Activated T-helper 2 cell treated with anti-CD3 and anti-CD28 coated beads, Interferon-gamma antibody, Interleukin-2, Interleukin-4, amounts not matched to agents 10 μg/mL and 5 μg/mL and 100 μg/mL, durations not matched to agents 14 hours and 24 hours and 36 hours (primary cell): Measurements from ENCODE around the gene TRPM2. TPM values are rescaled to one million over a fixed set of nuclear protein-coding genes. Genes with fewer than 3 reads are reported as not detected.

Experiments
- DNase-seq: peaks from one replicate; pipeline ENCODE4 v3.0.0; 2021; ENCODE audit warnings: low spot score
- H3K27ac Mint-ChIP-seq: one replicate; pipeline ENCODE4 v1.8.0; 2021; ENCODE audit warnings: mixed read lengths
- H3K27me3 Mint-ChIP-seq: one replicate; pipeline ENCODE4 v1.8.0; 2021; ENCODE audit warnings: low read depth, mixed read lengths
- H3K36me3 Mint-ChIP-seq: one replicate; pipeline ENCODE4 v1.8.0; 2021; ENCODE audit warnings: low read depth, mixed read lengths
- H3K4me1 Mint-ChIP-seq: one replicate; pipeline ENCODE4 v1.8.0; 2021; ENCODE audit warnings: low read depth, mixed read lengths
- H3K4me3 Mint-ChIP-seq: one replicate; pipeline ENCODE4 v1.8.0; 2021; ENCODE audit warnings: low read depth, mild to moderate bottlenecking, moderate library complexity, mixed read lengths
- H3K9me3 Mint-ChIP-seq: one replicate; pipeline ENCODE4 v1.8.0; 2021; ENCODE audit warnings: mixed read lengths
- intact Hi-C: fragments of 100-400 bp; cut with micrococcal nuclease; formaldehyde crosslinking; loops from one replicate; pipeline ENCODE4 v1.15.1; 2023
- total RNA-seq: library from RNA; stranded (reverse); gene quantifications from 2 replicates; pipeline ENCODE4 v1.2.3, GENCODE V29; 2022

TRPM2 gene
- total RNA-seq, 1 donor from 2014 or later, result 7.3 TPM

DNA sequence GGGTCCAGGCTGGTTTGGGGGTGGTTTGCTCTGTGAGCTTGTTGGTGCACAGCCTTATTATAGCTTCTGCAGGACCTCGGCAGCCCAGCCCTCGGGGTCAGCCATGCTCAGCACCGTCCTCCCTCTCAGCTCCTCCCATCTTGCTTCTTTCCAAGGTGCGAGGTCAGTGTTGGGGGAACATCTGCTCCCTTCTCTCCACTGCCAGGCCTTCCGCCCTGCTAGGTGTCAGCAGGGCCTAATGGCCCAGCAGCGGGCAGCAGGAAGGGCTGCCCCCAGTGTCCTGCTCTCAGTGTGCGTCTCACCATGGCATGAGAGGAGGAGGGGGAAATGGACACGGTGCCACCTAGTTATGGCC is 65.4 kb downstream of the TRPM2 start:
- intact Hi-C loops, result no loop called here
- Mint-ChIP-seq H3K4me3 (no peak overlapping the region), H3K36me3 (peaks cover 20% of the 10 kb centered on the region), H3K4me1 (no peaks in the 10 kb centered on the region), H3K27ac (no peak overlapping the region), H3K9me3 (peaks cover 10% of the 10 kb centered on the region), H3K27me3 (no peaks in the 10 kb centered on the region)
- no peak for DNase-seq

DNA sequence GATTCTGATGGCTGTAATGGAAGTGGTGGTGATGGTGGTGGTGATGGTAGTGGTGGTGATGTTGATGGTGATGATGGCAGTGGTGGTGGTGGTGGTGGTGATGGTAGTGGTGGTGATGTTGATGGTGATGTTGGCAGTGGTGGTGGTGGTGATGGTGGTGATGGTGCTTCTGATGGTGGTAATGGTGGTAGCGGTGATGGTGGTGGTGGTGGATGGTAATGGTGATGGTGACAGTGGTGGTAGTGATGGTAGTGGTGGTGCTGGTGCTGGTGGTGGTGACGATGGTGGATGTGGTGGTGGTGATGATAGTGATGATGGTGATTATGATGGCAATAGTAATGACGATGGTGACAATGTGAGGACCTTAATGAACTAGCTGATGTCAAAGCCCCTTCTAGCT is 66.3 kb downstream of the TRPM2 start:
- H3K36me3 Mint-ChIP-seq, result peaks cover 20% of the 10 kb centered on the region
- H3K4me3 Mint-ChIP-seq, result no peak overlapping the region
- H3K27me3 Mint-ChIP-seq, result no peaks in the 10 kb centered on the region
- H3K9me3 Mint-ChIP-seq, result peaks cover 10% of the 10 kb centered on the region
- intact Hi-C loops, result no loop called here
- H3K4me1 Mint-ChIP-seq, result no peaks in the 10 kb centered on the region
- no peak for DNase-seq
- no peak overlapping the region for H3K27ac Mint-ChIP-seq

DNA sequence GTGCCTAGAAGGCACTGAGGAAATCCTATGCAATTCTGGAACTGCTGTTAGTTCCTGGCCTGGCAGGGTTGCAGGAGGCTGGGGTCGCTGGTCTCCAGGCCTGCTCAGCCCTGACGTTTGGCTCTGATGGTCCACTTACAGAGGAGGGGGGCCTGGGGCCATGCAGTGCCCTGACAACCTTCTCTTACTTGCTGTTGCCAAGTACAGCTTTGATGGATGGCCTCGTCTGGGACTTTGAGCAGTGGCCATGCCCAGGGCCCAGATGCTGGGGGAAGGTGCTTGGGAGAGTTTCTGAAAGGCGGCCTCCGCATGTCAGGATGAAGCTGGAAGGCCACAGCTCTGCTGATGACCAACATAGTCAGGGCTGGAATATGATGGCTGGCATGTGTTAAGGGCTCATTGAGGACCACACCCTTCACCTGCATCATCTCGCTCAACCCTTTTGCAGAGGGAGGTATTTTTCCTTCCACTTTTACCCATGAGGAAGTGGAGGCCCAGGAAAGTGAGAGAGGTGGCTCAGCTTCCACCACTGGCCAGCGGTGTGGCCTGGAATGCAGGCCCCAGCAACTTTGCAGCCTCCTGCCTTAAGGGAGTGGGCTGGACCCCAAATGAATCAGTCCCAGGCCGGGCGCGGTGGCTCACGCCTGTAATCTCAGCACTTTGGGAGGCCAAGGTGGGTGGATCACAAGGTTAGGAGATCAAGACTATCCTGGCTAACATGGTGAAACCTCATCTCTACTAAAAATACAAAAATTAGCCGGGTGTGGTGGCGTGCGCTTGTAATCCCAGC is 67.2 kb downstream of the TRPM2 start:
- Mint-ChIP-seq H3K4me1 (no peaks in the 10 kb centered on the region), H3K9me3 (peaks cover 10% of the 10 kb centered on the region), H3K27me3 (no peaks in the 10 kb centered on the region), H3K4me3 (no peak overlapping the region), H3K36me3 (peaks cover 14% of the 10 kb centered on the region), H3K27ac (no peak overlapping the region)
- intact Hi-C loops, result no loop called here
- DNase-seq, result no peak

DNA sequence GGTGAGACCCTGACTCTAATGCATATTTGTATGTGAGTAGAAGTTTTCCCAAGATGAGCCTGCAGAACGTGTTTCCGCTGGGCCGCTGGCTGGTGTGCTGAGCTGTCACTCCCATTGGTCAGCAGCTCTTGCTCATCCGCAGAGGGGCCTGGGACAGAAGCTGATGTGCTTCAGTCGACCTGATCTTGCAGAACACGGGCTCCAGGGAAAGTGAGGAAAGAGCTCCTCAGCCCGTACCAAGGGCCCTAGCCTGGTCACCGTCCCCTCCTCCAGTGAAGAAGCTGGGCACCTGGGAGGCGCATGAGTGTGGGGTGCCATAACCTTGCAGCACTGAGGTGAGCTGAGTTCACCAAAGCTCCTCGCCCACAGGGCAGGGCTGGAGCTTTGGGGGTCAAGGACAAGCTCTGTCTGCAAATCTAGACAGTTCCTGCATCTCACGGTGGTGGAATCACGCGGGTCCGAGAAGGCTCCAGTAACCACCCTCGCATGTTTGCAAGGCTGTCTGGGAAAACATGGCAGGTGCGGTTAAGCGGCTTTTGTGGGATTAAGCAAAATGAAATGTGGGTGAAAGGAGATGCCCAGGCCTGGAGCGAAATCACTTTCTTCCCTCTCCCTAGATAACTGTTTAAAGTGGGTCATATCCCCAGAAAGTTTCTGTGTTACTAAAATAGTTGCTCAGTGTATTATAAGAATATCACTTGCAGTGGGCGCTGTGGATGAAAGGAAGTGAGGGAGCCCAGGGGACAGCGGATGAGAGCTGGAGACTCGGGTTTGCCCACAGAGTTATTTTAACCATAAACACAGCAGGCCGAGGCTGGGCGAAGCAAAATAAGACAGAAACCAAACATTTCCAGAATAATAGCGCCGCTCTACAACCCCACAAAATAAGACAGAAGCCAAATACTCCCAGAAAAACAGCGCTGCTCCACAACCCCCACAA is 68.8 kb downstream of the TRPM2 start:
- no peaks in the 10 kb centered on the region for H3K27me3 Mint-ChIP-seq
- peaks cover 10% of the 10 kb centered on the region for H3K9me3 Mint-ChIP-seq
- H3K27ac Mint-ChIP-seq, result no peak overlapping the region
- no peak for DNase-seq
- no peaks in the 10 kb centered on the region for H3K4me1 Mint-ChIP-seq
- peaks cover 14% of the 10 kb centered on the region for H3K36me3 Mint-ChIP-seq
- no peak overlapping the region for H3K4me3 Mint-ChIP-seq
- intact Hi-C loops, result no loop called here

DNA sequence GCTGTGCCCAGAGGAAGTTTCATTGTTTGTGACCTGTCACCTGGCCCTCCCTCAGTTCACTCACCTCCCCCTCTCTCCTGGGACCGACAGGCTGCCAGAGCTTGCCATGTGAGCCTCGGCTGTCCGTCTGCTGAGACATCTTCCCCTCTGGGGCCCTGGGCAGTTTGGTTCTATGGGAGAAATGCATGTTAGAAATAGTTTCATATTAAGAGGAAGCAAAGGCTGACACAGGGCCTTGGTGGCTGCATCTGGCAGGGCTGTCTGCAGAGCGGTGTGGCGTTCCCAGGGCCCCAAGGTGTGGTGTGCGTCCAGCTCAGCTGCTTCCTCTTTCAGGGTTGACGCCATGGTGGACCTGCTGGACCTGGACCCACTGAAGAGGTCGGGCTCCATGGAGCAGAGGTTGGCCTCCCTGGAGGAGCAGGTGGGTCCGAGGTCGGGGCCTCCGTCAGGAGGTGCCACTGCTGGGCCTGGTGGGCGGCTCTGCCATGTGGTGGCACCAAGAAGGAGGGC is 69.9 kb downstream of the TRPM2 start:
- Mint-ChIP-seq H3K36me3 (peaks cover 11% of the 10 kb centered on the region), H3K4me1 (no peaks in the 10 kb centered on the region), H3K9me3 (peaks cover 10% of the 10 kb centered on the region), H3K27ac (no peak overlapping the region), H3K4me3 (no peak overlapping the region), H3K27me3 (no peaks in the 10 kb centered on the region)
- intact Hi-C loops, result no loop called here
- DNase-seq, result no peak

DNA sequence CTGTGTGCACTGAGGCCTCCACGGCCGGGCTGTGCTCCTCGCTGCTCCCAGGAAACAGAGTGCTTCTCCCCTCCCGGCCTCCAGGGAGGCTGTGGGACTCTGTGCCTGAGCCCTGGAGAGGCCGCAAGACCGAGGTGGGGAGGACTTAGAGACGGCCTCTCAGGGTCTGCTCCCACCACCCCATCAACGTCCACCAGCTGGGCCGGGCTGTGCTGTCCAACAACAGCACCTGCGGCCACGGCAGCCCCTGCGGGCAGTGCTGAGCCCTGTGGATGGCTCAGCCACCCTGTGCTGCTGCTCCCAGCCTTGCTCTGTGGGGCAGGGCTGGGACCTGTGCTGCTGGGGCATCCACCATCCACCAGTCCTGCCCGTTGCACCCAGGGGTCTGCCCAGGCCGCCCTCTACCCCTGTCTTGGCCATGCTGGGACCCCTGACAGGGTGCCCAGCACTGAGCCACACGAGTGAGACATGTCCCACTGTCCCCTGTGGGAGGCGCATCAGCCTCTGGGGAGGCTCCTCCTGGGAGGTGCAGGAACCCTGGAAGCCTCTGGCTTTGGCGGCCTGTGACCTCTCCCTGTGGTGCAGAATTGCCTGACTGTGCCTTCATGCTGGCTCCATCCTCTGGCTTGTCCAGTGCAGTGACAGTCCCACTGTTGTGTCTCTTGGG is 70.7 kb downstream of the TRPM2 start:
- Mint-ChIP-seq H3K27ac (no peak overlapping the region), H3K36me3 (peaks cover 11% of the 10 kb centered on the region), H3K9me3 (peaks cover 13% of the 10 kb centered on the region), H3K4me3 (no peak overlapping the region), H3K27me3 (no peaks in the 10 kb centered on the region), H3K4me1 (no peaks in the 10 kb centered on the region)
- DNase-seq, result no peak
- intact Hi-C loops, result no loop called here

DNA sequence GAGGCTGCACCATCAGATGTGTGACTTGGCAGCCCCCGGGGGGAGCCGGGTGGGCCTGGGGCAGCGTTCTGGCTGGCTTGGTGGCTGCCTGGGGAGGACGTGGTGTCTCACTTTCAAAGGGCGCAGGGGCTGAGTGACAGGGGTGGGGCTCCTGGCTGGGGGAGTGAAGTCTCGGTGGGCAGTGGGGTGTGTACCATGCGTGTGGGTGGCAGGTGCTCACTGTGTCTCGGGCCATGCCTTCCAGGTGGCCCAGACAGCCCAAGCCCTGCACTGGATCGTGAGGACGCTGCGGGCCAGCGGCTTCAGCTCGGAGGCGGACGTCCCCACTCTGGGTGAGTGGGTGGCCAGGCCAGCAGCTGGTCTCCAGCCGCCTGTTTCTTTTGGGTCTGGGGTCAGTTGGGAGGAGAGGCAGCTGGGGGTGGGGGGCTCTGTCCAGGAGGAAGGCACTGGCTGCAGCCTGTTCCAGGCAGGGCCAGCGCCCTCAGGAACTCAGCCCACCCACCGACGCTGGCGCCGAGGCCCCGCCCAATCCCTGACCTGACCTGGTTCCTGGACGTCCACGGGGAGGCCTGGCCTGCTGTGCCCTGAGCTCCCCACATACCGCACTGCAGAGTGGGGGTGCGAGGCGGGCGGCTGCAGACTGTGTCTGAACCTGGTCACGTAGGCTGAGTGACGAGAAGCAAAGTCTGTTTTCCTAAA is 71.3 kb downstream of the TRPM2 start:
- H3K9me3 Mint-ChIP-seq, result peaks cover 9% of the 10 kb centered on the region
- no peak overlapping the region for H3K27ac Mint-ChIP-seq
- H3K4me3 Mint-ChIP-seq, result no peak overlapping the region
- H3K36me3 Mint-ChIP-seq, result peaks cover 4% of the 10 kb centered on the region
- no peaks in the 10 kb centered on the region for H3K4me1 Mint-ChIP-seq
- DNase-seq, result no peak
- intact Hi-C loops, result no loop called here
- no peaks in the 10 kb centered on the region for H3K27me3 Mint-ChIP-seq

DNA sequence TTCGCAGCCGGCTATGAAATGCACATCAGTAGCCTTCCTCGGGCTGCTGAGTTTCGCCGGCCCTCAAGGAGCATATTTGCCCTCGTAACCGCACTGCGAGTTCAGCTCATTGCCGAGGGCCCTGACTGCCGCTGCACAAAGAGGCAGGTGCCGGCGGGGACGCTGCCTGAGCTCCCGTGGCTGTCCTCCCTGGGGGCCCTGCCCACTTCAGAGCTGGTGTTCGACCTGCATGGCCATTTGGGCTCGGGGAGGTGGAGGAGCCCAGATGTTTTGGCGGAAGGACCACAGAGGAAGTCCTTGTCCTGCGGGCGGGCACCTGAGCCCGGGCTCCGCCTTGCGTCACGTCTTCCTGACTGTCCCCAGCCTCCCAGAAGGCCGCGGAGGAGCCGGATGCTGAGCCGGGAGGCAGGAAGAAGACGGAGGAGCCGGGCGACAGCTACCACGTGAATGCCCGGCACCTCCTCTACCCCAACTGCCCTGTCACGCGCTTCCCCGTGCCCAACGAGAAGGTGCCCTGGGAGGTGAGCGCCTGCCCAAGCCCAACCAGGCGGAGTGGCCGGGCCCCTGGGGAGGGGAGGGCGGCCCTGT is 72.0 kb downstream of the TRPM2 start:
- peaks cover 6% of the 10 kb centered on the region for H3K36me3 Mint-ChIP-seq
- H3K9me3 Mint-ChIP-seq, result peaks cover 12% of the 10 kb centered on the region
- no peaks in the 10 kb centered on the region for H3K27me3 Mint-ChIP-seq
- no peak for DNase-seq
- no peak overlapping the region for H3K27ac Mint-ChIP-seq
- no peak overlapping the region for H3K4me3 Mint-ChIP-seq
- intact Hi-C loops, result no loop called here
- no peaks in the 10 kb centered on the region for H3K4me1 Mint-ChIP-seq

DNA sequence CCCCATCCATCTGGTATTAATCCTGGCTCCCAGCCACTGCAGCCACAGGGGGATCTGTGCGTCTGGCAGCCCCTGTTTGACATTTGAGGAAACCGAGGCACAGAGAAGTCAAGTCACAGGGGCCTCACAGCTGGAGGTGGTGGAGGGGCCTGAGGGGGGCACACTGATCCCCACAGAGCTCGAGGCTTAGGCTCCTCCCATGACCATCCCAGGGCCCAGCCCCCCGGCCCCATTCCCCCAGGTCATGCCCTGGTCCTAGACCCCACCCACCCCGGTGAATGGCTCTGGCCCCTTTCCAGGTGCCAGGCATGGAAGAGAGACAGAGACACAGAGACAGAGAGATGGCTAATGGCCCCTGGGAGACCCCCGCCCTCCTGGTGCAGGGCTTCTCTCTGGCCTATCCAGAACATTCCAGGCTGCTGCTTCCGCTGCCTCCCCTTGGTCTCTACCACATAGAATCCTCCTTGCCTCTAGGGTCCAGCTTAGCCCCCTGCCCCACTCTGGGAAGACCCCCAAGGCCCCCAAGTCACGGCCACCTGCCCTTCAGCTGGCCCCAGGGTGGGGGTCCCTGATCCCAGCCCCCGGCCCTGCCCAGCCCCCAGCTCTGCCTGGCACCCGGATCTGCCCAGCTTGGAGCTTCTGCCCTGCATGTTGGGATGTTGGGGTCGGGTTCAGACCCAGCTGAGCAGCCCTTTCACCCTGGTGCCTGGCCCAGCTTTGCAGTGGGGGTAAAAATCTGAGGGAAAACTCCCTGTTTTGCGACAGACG is 72.7 kb downstream of the TRPM2 start:
- Mint-ChIP-seq H3K9me3 (peaks cover 16% of the 10 kb centered on the region), H3K4me1 (no peaks in the 10 kb centered on the region), H3K36me3 (peaks cover 6% of the 10 kb centered on the region), H3K27me3 (no peaks in the 10 kb centered on the region), H3K4me3 (no peak overlapping the region), H3K27ac (no peak overlapping the region)
- DNase-seq, result no peak
- intact Hi-C loops, result no loop called here

DNA sequence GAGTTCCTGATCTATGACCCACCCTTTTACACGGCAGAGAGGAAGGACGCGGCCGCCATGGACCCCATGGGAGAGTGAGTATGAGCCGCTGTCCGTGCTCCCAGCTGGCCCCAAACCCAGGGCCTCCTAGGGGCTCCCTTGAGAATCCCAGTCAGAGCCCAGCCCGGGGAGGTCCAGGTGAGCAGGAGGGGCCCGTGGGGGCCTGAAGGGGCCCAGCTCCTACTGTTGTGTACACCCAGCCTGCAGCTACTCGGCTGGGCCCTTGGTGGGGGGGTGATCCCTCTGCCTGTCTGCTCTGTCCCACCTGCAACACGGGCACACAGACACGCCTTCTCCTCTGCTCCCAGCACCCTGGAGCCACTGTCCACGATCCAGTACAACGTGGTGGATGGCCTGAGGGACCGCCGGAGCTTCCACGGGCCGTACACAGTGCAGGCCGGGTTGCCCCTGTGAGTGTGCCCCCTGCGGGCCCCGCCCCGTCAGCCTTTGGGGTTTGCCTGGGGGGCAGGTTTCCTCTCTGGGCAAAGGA is 73.3 kb downstream of the TRPM2 start:
- Mint-ChIP-seq H3K27ac (no peak overlapping the region), H3K4me1 (no peaks in the 10 kb centered on the region), H3K36me3 (peaks cover 6% of the 10 kb centered on the region), H3K9me3 (peaks cover 19% of the 10 kb centered on the region), H3K4me3 (no peak overlapping the region), H3K27me3 (no peaks in the 10 kb centered on the region)
- DNase-seq, result no peak
- intact Hi-C loops, result no loop called here

DNA sequence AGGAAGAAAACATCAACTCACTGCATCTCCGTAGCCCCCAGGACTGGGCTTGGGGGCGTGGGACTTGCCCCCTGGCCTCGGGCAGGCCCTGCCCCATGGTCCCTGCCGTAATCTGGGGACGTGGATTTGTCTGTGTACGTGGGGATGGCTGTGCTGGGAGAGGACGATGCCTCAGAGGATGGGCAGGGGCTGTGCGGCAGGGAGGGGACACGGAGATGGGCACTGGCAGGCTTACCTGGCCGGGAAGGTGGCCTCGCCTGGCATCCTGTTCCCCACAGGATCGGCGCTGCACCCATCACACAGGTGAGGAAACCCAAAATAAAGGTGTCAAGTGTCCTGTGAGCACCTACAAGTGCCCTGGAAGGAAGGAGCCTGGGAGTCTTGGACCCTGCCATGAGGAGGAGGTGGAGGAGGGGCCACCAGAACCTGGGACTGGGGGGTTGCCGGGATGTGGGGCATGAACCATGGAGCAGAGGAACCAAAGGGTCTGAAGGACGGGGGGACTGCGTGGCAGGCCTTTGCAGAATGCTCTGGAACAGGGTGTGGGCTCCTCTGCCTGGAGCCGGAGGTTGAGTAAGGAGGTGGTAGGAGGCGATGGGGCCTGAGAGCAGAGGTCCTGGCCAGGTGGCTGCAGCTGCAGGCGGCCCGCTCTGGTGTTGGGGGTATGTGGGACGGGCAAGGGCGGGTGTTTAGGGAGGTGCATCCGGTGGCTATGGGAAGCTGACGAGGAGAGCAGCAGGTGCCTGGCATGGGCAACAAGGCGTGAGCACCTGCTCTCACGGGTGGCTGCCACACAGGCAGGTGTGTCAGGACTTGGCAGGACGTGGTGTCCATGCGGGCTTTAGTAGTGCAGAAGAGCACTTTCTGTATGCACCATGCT is 74.1 kb downstream of the TRPM2 start:
- DNase-seq, result no peak
- H3K9me3 Mint-ChIP-seq, result peaks cover 19% of the 10 kb centered on the region
- peaks cover 6% of the 10 kb centered on the region for H3K36me3 Mint-ChIP-seq
- H3K27me3 Mint-ChIP-seq, result no peaks in the 10 kb centered on the region
- intact Hi-C loops, result loop anchor here (1.0 kb wide), 1 partner anchor 28 kb away; the partner anchor contains the start of gene LRRC3
- no peak overlapping the region for H3K27ac Mint-ChIP-seq
- no peak overlapping the region for H3K4me3 Mint-ChIP-seq
- H3K4me1 Mint-ChIP-seq, result no peaks in the 10 kb centered on the region
